ENCODE measurements around the gene SERINC4.

GRCh38 chr15:43799209-43799944, 643 bp downstream of the SERINC4 start:
- TF ChIP-seq ESRRA (IDR thresholded peaks at IDR 0.05; ENCODE audit: low read length) (no peak), ATF3 (IDR thresholded peaks at IDR 0.05; ENCODE audit: borderline replicate concordance, extremely low read depth, low read depth, low read length) (no peak), IRF3 (IDR thresholded peaks at IDR 0.05) (no peak)
